Rectal smooth muscle tissue (tissue), 1 donor: ENCODE data around the gene RPS19.

Source experiments
- H3K27ac ChIP-seq: one replicate; pipeline ENCODE4 v1.7.0; 2013; ENCODE audit warnings: low read depth, low read length, inconsistent platforms
- H3K27me3 ChIP-seq: one replicate; pipeline ENCODE4 v1.7.0; 2013; ENCODE audit warnings: low read length; ENCODE audit not compliant: control insufficient read depth, insufficient read depth
- H3K36me3 ChIP-seq: one replicate; pipeline ENCODE4 v1.7.0; 2013; ENCODE audit warnings: low read length; ENCODE audit not compliant: control insufficient read depth, insufficient read depth
- H3K4me1 ChIP-seq: one replicate; pipeline ENCODE4 v1.7.0; 2013; ENCODE audit warnings: low read length; ENCODE audit not compliant: control insufficient read depth, insufficient read depth
- H3K4me3 ChIP-seq: one replicate; pipeline ENCODE4 v1.7.0; 2013; ENCODE audit warnings: low read length
- H3K9ac ChIP-seq: one replicate; pipeline ENCODE4 v1.7.0; 2013; ENCODE audit warnings: low read length

RPS19 gene

DNA sequence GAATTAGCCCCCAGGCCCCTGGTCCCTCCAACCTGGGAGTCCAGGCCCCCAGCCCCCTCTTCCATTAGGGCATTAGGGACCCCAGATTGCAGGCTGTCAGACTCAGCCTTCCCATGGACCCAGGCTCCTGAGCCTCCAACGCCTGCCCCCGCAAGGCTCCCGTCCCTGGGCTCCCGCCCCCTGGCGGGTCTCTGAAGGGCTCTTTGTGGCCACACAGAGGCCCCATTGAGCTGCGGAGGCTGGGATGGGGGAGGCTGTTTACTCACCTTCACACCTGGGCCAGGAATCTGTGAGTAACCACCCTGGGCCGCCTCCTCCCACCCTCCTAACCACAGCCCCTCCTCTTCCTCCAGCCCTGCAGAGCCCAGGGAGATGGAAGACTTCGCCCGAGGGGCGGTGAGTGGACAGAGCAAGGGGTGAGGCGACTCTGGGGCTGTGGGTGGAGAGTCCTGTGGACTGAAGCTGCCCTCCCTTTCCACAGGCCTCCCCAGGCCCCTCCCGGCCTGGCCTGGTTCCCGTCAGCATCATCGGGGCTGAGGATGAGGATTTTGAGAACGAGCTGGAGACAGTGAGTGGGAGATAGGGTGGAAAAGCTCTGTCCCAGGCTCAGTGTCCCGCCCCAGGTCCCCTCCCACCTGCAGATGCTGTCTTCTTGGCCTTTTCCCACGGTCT, 27.8 kb downstream of the RPS19 start:
- Histone ChIP-seq H3K9ac (no peak overlapping the region), H3K27me3 (no peaks in the 10 kb centered on the region), H3K27ac (no peak overlapping the region), H3K4me3 (no peak overlapping the region), H3K4me1 (no peaks in the 10 kb centered on the region), H3K36me3 (peaks cover 7% of the 10 kb centered on the region)

GRCh38 chr19:41888926-41889325, 28.9 kb downstream of the RPS19 start:
- Histone ChIP-seq H3K4me1 (no peaks in the 10 kb centered on the region), H3K27me3 (no peaks in the 10 kb centered on the region), H3K36me3 (peaks cover 9% of the 10 kb centered on the region), H3K4me3 (no peak overlapping the region), H3K9ac (no peak overlapping the region), H3K27ac (no peak overlapping the region)

DNA sequence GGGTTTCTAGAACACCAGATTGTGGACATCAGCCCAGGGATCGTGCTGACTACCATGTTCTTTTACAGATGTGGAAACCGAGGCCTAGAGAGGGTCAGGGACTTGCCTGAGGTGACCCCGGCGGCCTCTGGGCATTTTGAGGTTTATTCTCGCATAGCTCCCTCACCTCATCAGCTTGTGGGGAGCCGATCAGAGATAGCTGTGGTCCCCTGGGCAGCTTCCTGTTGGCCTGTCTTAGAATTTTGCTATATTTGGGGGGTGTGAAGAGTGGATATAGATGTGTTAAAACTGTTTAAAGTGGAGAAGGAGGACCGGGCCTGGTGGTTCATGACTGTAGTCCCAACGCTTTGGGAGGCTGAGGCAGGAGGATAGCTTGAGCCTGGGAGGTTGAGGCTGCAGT, 29.8 kb downstream of the RPS19 start:
- peaks cover 14% of the 10 kb centered on the region for H3K36me3 ChIP-seq
- no peak overlapping the region for H3K27ac ChIP-seq
- no peaks in the 10 kb centered on the region for H3K27me3 ChIP-seq
- H3K4me1 ChIP-seq = no peaks in the 10 kb centered on the region
- H3K9ac ChIP-seq = no peak overlapping the region
- no peak overlapping the region for H3K4me3 ChIP-seq

DNA sequence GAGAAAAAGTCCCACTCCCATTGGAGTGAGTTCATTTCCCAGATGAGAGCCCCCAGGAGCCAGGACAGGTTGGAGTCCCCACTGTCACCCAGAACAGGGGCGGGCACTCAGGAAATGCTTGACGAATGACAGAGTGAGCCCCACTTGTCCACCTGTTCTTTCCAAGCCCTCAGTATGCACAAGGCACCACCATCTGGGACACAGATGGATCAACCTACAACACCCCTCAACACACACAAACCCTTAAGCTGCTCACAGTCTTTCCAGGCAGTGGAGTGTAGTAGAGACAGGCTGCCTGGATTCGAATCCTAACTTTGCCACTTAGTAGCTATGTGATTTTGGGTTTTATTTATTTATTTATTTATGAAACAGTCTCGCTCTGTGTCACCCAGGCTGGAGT, 30.9 kb downstream of the RPS19 start:
- no peaks in the 10 kb centered on the region for H3K4me1 ChIP-seq
- H3K9ac ChIP-seq = no peak overlapping the region
- H3K36me3 ChIP-seq = peaks cover 23% of the 10 kb centered on the region
- H3K27ac ChIP-seq = no peak overlapping the region
- H3K27me3 ChIP-seq = no peaks in the 10 kb centered on the region
- H3K4me3 ChIP-seq = no peak overlapping the region

GRCh38 chr19:41892173-41892902, 32.3 kb downstream of the RPS19 start:
- no peak overlapping the region for H3K4me3 ChIP-seq
- H3K27ac ChIP-seq = no peak overlapping the region
- peaks cover 25% of the 10 kb centered on the region for H3K36me3 ChIP-seq
- no peak overlapping the region for H3K9ac ChIP-seq
- no peaks in the 10 kb centered on the region for H3K27me3 ChIP-seq
- no peaks in the 10 kb centered on the region for H3K4me1 ChIP-seq

DNA sequence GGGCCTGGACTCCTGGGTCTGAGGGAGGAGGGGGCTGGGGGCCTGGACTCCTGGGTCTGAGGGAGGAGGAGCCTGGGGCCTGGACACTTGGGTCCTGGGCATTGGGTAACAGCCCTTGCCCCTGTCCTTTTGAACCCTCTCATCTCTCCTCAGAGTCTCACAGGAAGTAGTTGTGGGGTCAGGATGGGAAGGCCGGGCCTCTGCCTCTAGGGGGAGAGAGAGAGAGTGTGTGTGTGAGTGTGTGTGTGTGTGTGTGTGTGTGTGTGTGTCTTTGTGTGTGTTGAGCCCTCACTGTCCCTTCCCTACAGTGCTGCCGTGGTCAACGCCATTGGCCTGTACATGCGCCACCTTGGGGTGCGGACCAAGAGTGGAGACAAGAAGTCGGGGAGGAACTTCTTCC, 33.8 kb downstream of the RPS19 start:
- Histone ChIP-seq H3K27ac (no peak overlapping the region), H3K9ac (no peak overlapping the region), H3K27me3 (no peaks in the 10 kb centered on the region), H3K4me3 (no peak overlapping the region), H3K4me1 (no peaks in the 10 kb centered on the region), H3K36me3 (peaks cover 34% of the 10 kb centered on the region)

DNA sequence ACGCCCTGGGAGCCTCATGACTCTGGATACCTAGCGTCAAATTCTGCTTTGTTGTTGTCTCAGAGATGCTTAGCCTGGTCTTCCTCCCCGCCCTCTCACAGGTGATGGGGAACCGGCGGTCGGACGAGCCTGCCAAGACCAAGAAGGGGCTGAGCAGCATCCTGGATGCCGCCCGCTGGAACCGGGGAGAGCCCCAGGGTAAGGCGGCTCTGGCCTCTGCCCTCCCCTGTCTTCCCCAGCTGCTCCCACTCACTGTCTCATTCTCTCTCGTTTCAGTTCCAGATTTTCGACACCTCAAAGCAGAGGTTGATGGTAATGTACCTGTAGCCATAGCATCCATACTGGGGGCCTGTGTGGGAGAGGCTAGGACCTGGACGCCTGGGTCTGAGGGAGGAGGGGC, 34.3 kb downstream of the RPS19 start:
- no peaks in the 10 kb centered on the region for H3K4me1 ChIP-seq
- H3K4me3 ChIP-seq = no peak overlapping the region
- no peak overlapping the region for H3K9ac ChIP-seq
- peaks cover 34% of the 10 kb centered on the region for H3K36me3 ChIP-seq
- no peaks in the 10 kb centered on the region for H3K27me3 ChIP-seq
- no peak overlapping the region for H3K27ac ChIP-seq

DNA sequence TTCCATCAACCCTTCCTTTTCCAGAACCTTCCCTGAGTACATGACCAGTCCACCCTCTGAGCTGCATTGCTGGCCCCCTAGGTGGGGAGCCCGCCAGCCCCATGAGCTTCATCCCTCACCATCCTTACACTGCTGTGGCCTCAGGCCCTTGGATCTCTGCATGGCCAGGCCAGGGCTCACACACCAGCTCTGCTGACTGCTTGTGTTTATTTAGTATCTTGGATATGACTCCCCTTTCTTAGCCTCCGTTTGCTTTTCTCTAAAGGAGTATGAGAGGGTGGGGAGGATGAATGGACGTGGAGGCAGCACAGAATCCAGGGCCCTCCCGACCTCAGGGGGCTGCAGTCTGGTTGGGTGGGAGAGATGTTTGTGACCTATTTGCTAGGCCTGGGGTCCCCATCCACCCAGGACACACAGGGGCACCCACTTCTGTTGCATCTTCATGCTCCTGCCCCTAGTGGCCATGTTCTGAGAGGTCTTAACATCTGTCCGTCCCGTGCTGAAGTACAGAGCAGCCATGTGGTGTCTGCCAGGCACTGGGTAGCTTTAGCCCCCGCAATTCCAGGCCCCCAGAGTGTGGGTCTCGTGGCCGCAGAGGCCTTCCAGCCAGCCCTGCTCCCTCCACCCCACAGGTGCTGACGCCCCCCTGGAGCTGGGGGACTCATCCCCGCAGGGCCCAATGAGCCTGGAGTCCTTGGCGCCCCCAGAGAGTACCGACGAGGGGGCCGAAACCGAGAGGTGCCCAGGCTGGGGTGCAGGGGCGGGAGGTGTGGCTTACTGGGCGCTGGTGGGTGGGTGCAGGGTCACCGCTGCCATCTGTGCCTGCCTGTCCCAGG, 35.9 kb downstream of the RPS19 start:
- Histone ChIP-seq H3K27ac (no peak overlapping the region), H3K27me3 (no peaks in the 10 kb centered on the region), H3K4me3 (no peak overlapping the region), H3K36me3 (peaks cover 38% of the 10 kb centered on the region), H3K4me1 (no peaks in the 10 kb centered on the region), H3K9ac (no peak overlapping the region)

GRCh38 chr19:41896581-41896942, 36.5 kb downstream of the RPS19 start:
- Histone ChIP-seq H3K9ac (no peak overlapping the region), H3K4me3 (no peak overlapping the region), H3K36me3 (peaks cover 40% of the 10 kb centered on the region), H3K27me3 (no peaks in the 10 kb centered on the region), H3K27ac (no peak overlapping the region), H3K4me1 (no peaks in the 10 kb centered on the region)

DNA sequence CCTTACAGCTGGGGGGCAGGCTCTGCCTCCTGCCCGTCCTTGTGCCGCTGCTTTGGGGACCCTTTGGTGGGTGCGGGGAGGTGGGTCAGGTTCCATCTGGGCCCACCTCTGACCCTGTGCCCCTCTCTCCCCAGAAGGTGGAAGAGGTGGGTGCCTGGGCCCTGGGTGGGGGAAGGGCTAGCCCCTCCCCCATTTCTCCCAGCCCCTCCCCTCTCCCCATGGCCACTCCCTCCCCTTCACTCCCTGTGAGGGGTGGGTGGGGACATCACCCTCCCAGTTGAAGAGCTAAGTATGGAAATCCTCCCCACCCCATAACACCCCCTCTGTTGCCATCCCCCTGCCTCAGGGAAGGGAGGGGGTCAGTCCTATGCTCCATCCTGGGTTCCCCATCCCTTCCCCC, 37.1 kb downstream of the RPS19 start:
- Histone ChIP-seq H3K27me3 (no peaks in the 10 kb centered on the region), H3K9ac (no peak overlapping the region), H3K4me3 (no peak overlapping the region), H3K36me3 (peaks cover 42% of the 10 kb centered on the region), H3K27ac (no peak overlapping the region), H3K4me1 (no peaks in the 10 kb centered on the region)

DNA sequence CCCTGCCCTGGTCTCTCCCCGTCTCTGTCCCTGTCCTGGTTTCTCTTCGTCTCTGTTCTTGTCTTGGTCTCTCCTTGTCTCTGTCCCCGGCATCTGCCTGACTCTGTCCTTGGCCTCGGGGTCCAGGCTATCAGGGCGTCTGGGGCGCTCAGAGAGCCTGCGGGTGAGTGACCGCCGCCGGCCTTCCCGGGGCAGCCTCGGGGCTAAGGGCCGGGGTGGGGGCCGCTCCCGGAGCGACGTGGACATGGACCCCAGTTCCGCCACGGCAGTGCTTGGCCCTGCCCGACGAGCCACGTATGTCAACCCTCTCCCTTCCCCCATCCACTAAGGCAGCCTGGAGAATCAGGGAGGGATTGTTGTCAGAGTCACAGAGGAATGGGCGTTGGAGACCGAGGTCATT, 37.8 kb downstream of the RPS19 start:
- Histone ChIP-seq H3K9ac (no peak overlapping the region), H3K4me1 (no peaks in the 10 kb centered on the region), H3K27ac (no peak overlapping the region), H3K36me3 (peaks cover 44% of the 10 kb centered on the region), H3K27me3 (no peaks in the 10 kb centered on the region), H3K4me3 (no peak overlapping the region)

DNA sequence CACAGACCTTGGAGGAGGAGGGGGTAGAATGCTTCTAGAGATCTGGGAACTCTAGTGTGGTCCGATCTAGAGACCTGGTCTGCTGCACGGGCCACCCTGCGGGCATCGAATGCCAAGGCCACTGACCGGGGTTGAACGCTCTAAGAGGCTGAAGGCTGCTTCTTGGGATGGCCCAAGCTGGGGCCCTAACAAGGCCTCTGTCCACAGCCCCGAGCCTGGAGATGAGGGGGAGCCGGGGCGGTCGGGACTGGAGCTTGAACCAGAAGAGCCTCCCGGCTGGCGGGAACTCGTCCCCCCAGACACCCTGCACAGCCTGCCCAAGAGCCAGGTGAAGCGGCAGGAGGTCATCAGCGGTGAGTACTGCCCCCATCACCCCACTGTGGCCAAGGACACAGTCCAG, 38.2 kb downstream of the RPS19 start:
- Histone ChIP-seq H3K36me3 (peaks cover 44% of the 10 kb centered on the region), H3K4me3 (no peak overlapping the region)

More for the DNA sequence above, 38.2 kb downstream of the RPS19 start:
- Histone ChIP-seq H3K4me1 (no peaks in the 10 kb centered on the region), H3K27ac (no peak overlapping the region), H3K9ac (no peak overlapping the region), H3K27me3 (no peaks in the 10 kb centered on the region)
